ENCODE results near the gene EIF2D.
"Not testable (repeated sequence)": the region's sequence is repeated elsewhere in the genome, so short reads cannot be mapped to it uniquely, and the experiment has no call there.

EIF2D gene

DNA sequence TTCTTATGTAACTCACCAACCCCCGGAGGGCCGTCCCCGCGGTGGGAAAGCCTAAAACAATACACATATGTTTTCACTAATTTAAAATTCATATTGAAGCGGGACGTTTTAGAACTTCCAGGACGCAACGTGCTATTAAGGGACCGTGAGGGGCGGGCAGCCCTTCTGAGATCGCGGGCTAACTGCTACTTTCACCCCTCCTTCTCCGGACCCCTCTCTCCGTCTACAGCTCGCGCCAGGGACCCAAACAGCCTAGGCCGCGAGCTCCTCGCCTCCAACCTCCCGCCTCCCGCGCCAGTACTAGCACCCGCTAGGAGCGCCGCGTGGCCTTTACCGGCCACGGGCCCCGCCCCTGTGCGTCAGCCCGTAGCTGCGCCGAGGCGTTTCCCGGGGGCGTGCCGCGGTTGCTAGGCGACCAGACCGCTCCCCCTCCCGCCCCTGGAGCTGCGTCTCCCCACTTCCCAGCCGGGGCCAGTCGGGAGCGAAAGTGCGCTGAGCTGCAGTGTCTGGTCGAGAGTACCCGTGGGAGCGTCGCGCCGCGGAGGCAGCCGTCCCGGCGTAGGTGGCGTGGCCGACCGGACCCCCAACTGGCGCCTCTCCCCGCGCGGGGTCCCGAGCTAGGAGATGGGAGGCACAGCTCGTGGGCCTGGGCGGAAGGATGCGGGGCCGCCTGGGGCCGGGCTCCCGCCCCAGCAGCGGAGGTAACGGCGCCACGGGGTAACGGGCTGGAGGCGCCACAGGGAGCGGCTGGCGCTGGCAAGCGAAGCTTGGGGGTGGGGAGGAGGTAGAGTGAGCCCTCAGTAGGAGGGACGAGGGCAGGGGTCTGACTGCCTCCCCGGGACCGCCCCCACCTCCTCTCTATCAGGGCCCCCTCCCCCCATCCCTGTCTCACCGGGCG lies 23.1 kb upstream of the EIF2D start, which contains the start of gene DYRK3:
Gene DYRK3 (plus strand): TSS at position 457 of the 898 bp plus-strand sequence. CDS start 168 bp downstream, at position 625.
- peak; percentile 97 for DNase-seq

- DNase-seq: peak; percentile 83
Measured at GRCh38 chr1:206634365-206635079, 22.3 kb upstream of the EIF2D start.

DNA sequence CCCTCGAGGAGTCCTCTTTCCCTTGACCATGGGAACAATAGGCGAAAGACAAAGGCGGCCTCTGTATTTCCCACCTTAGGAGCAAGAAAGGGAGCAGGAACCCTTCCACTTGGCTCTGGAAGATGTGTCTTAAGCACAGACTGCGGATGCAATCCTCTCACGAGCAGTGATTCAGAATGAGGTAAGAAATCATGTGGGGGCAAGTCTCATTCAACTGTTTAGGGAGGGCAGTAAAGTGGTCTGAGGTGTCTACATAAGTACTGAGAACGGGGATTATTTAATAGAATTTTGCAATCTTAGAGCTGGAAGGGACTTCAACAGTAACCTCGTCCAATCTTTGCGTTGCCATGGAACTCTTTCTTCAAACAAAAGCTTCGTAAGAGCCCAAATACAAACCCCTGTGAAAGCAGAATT lies 21.4 kb upstream of the EIF2D start:
- DNase-seq: no peak

DNA sequence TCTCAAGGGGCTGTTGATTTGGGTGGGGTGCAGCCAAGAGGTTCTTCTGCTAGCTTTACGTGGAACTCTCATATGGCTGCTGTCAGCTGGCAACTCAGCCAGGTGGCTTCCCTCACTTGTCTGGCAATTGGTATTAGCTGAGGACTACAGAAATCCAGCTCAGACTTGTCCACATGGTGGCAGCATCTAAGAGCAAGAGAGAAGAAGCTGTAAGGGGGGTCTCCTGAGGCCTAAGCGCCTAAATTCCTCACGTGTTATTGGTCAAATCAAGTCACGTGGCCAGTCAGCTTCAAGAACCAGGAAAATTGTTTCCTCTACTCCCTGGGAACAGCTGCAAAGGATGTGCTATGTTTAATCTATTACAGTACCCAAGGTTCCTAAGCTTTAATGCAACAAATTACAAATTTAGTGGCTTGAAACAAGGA lies 18.8 kb upstream of the EIF2D start:
- peak; percentile 88 for DNase-seq

DNA sequence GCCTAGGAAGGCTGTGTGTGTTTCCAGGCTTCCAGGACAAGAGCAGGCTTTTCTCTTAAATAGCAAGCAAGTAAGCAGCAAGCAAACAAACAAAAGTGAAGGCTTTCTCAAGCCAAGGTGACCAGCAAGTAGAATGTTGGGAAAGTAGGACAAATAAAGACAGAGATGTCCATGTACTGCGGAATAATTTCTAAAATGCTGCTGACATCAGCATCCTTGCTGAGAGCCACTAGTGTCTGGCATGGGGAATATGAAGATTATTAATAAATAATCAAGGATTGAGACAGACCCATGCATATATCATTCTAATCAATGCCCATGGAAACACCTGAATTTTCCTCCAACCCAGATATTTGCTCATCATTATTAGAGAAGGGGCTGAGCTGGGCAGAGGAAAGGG lies 16.7 kb upstream of the EIF2D start:
- DNase-seq: no peak

GRCh38 chr1:206626396-206626795 lies 14.1 kb upstream of the EIF2D start:
- DNase-seq: not testable (repeated sequence)

- no peak for DNase-seq
Measured at GRCh38 chr1:206609229-206609991, 2.9 kb downstream of the EIF2D start.

DNA sequence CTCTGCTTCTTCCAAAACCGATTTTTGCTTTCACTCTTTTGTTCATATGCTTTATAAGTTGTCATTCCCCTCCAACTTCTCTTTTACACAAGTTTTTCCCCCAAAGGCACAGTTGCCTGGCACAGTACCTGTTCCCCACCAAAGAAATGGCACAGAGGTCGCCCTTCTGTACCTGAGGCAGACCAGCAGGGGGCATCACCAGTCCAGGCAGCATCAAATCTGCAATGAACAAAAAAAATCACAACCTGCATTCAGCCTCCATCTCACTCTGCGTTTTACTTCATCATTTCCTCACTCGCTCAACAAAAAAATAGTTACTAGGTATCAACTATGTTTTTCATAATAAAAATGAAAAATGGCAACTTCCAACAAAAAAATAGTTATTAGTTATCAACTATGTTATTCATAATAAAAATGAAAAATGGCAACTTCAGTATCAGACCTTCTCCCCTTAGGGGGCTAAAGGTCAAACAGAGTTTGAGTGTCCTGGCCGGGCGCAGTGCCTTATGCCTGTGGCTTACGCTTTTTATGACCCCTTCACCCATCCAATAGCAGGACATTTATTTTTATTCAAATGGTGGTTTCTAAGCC lies 4.1 kb downstream of the EIF2D start:
- no peak for DNase-seq

DNA sequence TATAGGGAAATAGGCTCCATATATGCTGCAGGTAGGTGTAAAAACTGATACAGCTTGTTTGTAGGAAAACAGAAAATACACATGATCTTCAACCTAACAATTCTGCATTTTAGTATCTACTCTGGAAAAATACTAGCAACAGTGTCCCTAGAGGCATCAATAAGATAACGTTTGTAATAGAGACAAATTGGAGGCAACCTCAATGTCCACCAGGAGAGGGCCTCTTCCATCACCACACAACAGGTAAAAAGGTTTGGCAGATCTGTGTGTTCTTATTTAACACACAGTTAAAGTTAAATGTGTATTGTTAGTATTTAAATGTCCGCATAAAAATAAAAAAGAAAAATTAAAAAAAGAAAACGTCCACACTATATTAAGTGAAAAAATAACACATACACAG lies 5.4 kb downstream of the EIF2D start:
- DNase-seq: no peak

DNA sequence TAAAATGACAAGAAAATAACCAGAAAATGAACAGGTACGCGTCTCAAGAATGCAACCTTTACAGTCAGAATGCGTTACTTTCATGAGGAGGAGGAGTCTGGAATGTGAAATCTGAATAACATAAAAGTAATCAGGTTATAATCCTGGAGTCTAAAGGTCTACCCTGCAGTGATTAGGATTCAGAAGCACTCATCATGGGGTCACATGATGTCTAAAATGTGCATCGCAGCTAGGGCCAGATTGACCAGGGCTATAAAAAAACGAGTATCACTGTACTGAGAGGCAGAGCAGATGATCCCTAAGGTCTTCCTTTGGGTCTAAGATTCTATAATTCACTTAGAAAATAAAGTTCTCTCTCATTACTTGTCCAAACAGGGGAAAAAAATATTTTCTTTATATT lies 7.4 kb downstream of the EIF2D start:
- DNase-seq: no peak

GRCh38 chr1:206600527-206600926 lies 11.7 kb downstream of the EIF2D start:
- DNase-seq: no peak

- no peak for DNase-seq
Measured at GRCh38 chr1:206596319-206596666, 16.0 kb downstream of the EIF2D start.

- no peak for DNase-seq
Measured at GRCh38 chr1:206595581-206596318, 16.5 kb downstream of the EIF2D start.

GRCh38 chr1:206593351-206593925 lies 18.8 kb downstream of the EIF2D start:
- DNase-seq: no peak

DNA sequence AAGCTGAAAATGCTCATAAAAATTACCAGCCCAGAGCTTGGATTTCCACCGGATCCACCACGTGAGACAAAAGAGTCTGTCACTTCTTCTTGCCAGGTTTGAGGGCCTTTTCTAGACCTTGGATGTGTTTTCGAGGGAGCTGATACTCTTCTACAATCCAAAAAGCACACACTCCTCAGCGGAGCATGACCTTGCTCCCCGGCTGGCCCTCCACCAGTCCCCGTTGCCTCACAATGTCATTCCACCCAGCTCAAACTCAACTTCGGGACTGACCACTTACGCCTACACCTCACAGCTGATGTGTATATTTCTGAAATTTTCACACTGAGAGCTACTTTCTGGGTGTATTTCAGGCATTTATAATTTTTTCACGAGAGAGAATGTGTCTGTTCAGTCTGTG lies 20.6 kb downstream of the EIF2D start:
- DNase-seq: no peak

GRCh38 chr1:206591226-206591625 lies 21.0 kb downstream of the EIF2D start:
- DNase-seq: no peak

- no peak for DNase-seq
Measured at GRCh38 chr1:206590025-206590758, 22.1 kb downstream of the EIF2D start.

- no peak for DNase-seq
Measured at GRCh38 chr1:206589206-206589605, 23.1 kb downstream of the EIF2D start.

- no peak for DNase-seq
Measured at GRCh38 chr1:206588492-206588891, 23.8 kb downstream of the EIF2D start.

- DNase-seq: no peak
Measured at GRCh38 chr1:206587904-206588303, 24.4 kb downstream of the EIF2D start.

Measured in NCI-H2107 (cell line).